Uterus (tissue), 4 donors: ENCODE data around the gene AIG1. TPM values are rescaled to one million over a fixed set of nuclear protein-coding genes. Genes with fewer than 3 reads are reported as not detected.

ENCODE experiments used
- DNase-seq, 2 donors: peaks; one replicate each; pipeline ENCODE4 v3.0.0-alpha.2; 2019 to 2020
- H3K27ac ChIP-seq, 2 donors: fragments of 200-600 bp; sonication (generic); 1 replicate in 1 of 2; 2 replicates in 1 of 2; pipeline ENCODE4 v1.5.1; 2016 to 2018
- H3K27me3 ChIP-seq, 2 donors: fragments of 200-600 bp; sonication (generic); one replicate each; pipeline ENCODE4 v1.5.1; 2018 to 2019; ENCODE audit warnings: control low read depth in 1 of 2
- H3K36me3 ChIP-seq, 2 donors: fragments of 200-600 bp; sonication (generic); one replicate each; pipeline ENCODE4 v1.5.1; 2019; ENCODE audit warnings: control low read depth in 1 of 2
- H3K4me1 ChIP-seq, 2 donors: fragments of 200-600 bp; sonication (generic); one replicate each; pipeline ENCODE4 v1.5.1; 2018 to 2019; ENCODE audit warnings: control low read depth in 1 of 2
- H3K4me3 ChIP-seq, 2 donors: fragments of 200-600 bp; sonication (generic); 1 replicate in 1 of 2; 2 replicates in 1 of 2; pipeline ENCODE4 v1.5.1; 2018 to 2019; ENCODE audit warnings: mild to moderate bottlenecking in 1 of 2
- H3K9me3 ChIP-seq, 2 donors: fragments of 200-600 bp; sonication (generic); one replicate each; pipeline ENCODE4 v1.5.1; 2019; ENCODE audit warnings: control low read depth in 1 of 2
- CTCF ChIP-seq, 4 experiments: fragments of 200-600 bp in 2 of 4; fragments of 450-650 bp in 2 of 4; sonication (generic) in 2 of 4; IDR thresholded peaks; one replicate each; pipeline ENCODE4 v1.5.1; 2016 to 2019; ENCODE audit warnings: antibody characterized with exemption in 4 of 4, mild to moderate bottlenecking in 2 of 4, moderate library complexity in 1 of 4
- POLR2A ChIP-seq, 2 donors: fragments of 450-650 bp; IDR thresholded peaks; one replicate each; pipeline ENCODE4 v1.6.1; 2016; ENCODE audit warnings: antibody characterized with exemption in 2 of 2, mild to moderate bottlenecking in 1 of 2, moderate library complexity in 1 of 2
- intact Hi-C: fragments of 100-400 bp; cut with DNase I; formaldehyde crosslinking; loops from one replicate; pipeline ENCODE4 v1.15.1; 2023; ENCODE audit warnings: low total_unique reads
- total RNA-seq, 4 donors: library from RNA; depleted of rRNA in 3 of 4; stranded (reverse); fragments of >200 nt in 3 of 4; gene quantifications; one replicate each; pipeline versions ENCODE4 v1.1.0 to v1.2.4, GENCODE V29; 2014 to 2023
- donor health status: DM: yes; HTN: yes; CAD: no.

AIG1 gene
- total RNA-seq, 4 donors from 2014 or later = 6.9 to 36.6 (median 27.8) TPM

DNA sequence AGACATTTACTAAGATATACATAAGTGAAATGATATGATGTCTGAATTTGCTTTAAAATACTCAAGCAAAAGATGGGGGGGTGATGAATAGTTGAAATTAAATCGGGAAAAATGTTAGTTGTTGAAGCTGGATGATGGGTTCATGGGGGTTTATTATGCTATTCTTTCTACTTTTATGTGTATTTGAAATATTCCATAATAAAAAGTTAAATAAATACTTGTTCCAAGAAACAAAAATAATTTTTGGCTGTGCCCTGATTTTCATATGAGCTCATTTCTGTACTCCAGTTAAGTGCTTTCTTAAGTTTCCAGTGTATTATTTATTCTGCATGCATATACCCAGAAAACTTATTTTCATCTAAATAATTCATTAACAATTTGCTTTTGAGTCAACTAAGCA lies 138.6 kb downstream of the AIG1 start:
- H3K4me1 ChIP-seq = no peaks in the 10 kb centered on the region
- no peak overlapping the region for H3K27ac ChIP-seq
- H3K36me3 ChIP-seq = no peaks in the 10 kb centered on the region
- H3K27me3 ChIP-seq = no peaks in the 10 kb centered on the region
- no peaks in the 10 kb centered on the region for H3K9me3 ChIP-seq
- no peak overlapping the region for H3K4me3 ChIP-seq
- no peak for DNase-seq
- no peak for TF ChIP-seq CTCF (IDR thresholded peaks at IDR 0.05)
- no peak for TF ChIP-seq POLR2A (IDR thresholded peaks at IDR 0.05)
- intact Hi-C loops = no loop called here

GRCh38 chr6:143200167-143200770 lies 139.6 kb downstream of the AIG1 start:
- TF ChIP-seq CTCF (IDR thresholded peaks at IDR 0.05) (no peak), POLR2A (IDR thresholded peaks at IDR 0.05) (no peak)
- no peaks in the 10 kb centered on the region for H3K9me3 ChIP-seq
- intact Hi-C loops = no loop called here
- H3K27me3 ChIP-seq = no peaks in the 10 kb centered on the region
- DNase-seq = no peak
- H3K36me3 ChIP-seq = no peaks in the 10 kb centered on the region
- no peaks in the 10 kb centered on the region for H3K4me1 ChIP-seq
- H3K4me3 ChIP-seq = no peak overlapping the region
- H3K27ac ChIP-seq = no peak overlapping the region

- H3K4me3 ChIP-seq = no peak overlapping the region
- no peak overlapping the region for H3K27ac ChIP-seq
- no peaks in the 10 kb centered on the region for H3K4me1 ChIP-seq
- intact Hi-C loops = no loop called here
- no peaks in the 10 kb centered on the region for H3K36me3 ChIP-seq
- no peak for TF ChIP-seq CTCF (IDR thresholded peaks at IDR 0.05)
- TF ChIP-seq POLR2A (IDR thresholded peaks at IDR 0.05) = no peak
- no peaks in the 10 kb centered on the region for H3K27me3 ChIP-seq
- no peaks in the 10 kb centered on the region for H3K9me3 ChIP-seq
- DNase-seq = no peak
Measured at GRCh38 chr6:143204045-143204444, 143.4 kb downstream of the AIG1 start.

DNA sequence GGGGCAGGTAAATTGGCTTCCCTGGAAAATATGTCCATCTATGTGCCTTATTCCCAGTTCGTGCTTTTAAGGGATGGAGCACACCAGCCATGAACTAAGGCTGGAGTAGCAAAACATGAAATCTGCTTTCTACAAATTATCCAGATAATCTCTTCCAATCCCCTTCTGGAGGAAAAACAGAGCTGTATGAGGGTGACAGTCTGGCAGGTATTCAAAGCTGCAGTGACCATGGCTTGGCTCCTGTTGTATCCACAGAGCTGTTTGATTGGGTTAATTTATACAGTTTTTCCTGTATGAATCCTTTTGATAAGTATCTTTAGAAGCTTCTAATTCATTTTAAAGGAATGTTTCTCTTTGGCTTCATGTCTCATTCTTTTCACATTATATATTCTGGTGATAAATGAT lies 144.4 kb downstream of the AIG1 start:
- TF ChIP-seq CTCF (IDR thresholded peaks at IDR 0.05) (no peak), POLR2A (IDR thresholded peaks at IDR 0.05) (no peak)
- intact Hi-C loops = no loop called here
- Histone ChIP-seq H3K36me3 (no peaks in the 10 kb centered on the region), H3K27me3 (no peaks in the 10 kb centered on the region), H3K4me1 (no peaks in the 10 kb centered on the region), H3K4me3 (no peak overlapping the region), H3K9me3 (no peaks in the 10 kb centered on the region), H3K27ac (no peak overlapping the region)
- no peak for DNase-seq

DNA sequence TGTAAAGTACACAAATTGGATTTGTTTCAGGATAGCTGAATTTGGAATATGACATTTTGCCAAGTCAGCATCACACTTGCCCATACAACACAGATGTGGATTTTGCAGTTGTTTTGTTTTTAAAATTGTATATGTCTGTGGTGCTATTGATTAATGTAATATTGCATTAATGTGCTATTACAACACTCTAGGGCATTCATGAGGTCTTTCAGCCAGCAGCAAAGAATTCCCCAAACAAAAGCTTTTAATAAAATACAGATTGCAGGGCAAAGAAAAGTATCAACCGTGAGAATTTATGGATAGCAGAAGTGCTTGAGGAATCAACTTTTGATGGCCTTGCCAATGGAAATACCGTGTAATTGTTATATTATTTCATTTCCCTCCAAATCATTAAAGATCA lies 144.9 kb downstream of the AIG1 start:
- Histone ChIP-seq H3K4me3 (no peak overlapping the region), H3K4me1 (no peaks in the 10 kb centered on the region), H3K36me3 (no peaks in the 10 kb centered on the region), H3K27ac (no peak overlapping the region), H3K27me3 (no peaks in the 10 kb centered on the region), H3K9me3 (no peaks in the 10 kb centered on the region)
- TF ChIP-seq CTCF (IDR thresholded peaks at IDR 0.05) (no peak), POLR2A (IDR thresholded peaks at IDR 0.05) (no peak)
- intact Hi-C loops = no loop called here
- no peak for DNase-seq
